Measurements from ENCODE around the gene NEK11. TPM values are rescaled to one million over a fixed set of nuclear protein-coding genes. Genes with fewer than 3 reads are reported as not detected.

Gene NEK11
- total RNA-seq, 1 donor: 10.4 TPM

GRCh38 chr3:131174752-131175151 is 148.1 kb downstream of the NEK11 start:
- peak; percentile 2 for DNase-seq (ENCODE audit: low read depth)
- TF ChIP-seq, protein P1, sequence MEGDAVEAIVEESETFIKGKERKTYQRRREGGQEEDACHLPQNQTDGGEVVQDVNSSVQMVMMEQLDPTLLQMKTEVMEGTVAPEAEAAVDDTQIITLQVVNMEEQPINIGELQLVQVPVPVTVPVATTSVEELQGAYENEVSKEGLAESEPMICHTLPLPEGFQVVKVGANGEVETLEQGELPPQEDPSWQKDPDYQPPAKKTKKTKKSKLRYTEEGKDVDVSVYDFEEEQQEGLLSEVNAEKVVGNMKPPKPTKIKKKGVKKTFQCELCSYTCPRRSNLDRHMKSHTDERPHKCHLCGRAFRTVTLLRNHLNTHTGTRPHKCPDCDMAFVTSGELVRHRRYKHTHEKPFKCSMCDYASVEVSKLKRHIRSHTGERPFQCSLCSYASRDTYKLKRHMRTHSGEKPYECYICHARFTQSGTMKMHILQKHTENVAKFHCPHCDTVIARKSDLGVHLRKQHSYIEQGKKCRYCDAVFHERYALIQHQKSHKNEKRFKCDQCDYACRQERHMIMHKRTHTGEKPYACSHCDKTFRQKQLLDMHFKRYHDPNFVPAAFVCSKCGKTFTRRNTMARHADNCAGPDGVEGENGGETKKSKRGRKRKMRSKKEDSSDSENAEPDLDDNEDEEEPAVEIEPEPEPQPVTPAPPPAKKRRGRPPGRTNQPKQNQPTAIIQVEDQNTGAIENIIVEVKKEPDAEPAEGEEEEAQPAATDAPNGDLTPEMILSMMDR (IDR thresholded peaks at IDR 0.05; ENCODE audit: insufficient read depth, low read depth, low read length): no peak
- no peak overlapping the region for H3K4me3 ChIP-seq (ENCODE audit: low read depth, low read length)

- TF ChIP-seq, protein P1 (IDR thresholded peaks at IDR 0.05; ENCODE audit: insufficient read depth, low read depth, low read length): no peak
- no peak for DNase-seq (ENCODE audit: low read depth)
- H3K4me3 ChIP-seq (ENCODE audit: low read depth, low read length): no peak overlapping the region
Observed at GRCh38 chr3:131178710-131179375, 152.2 kb downstream of the NEK11 start.

DNA sequence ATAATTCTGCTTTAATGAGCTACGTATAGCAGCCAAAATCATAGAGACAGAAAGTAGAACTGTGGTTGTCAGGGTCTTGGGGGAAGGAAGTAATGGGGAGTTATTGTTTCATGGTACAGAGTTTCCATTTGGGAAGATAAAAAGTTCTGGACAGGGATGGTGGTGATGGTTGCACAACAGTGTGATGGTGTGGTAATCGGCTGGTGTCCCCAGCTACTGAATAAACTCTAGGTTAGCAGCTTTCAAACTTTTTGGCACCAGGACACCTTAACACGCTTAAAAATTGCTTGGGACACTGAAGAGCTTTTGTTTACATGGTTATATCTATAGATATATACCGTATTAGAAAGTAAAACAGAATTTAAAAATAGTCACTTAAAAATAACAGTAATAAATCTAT is 166.0 kb downstream of the NEK11 start:
- TF ChIP-seq, protein P1 (IDR thresholded peaks at IDR 0.05; ENCODE audit: insufficient read depth, low read depth, low read length): no peak
- DNase-seq (ENCODE audit: low read depth): no peak
- no peak overlapping the region for H3K4me3 ChIP-seq (ENCODE audit: low read depth, low read length)

- H3K4me3 ChIP-seq (ENCODE audit: low read depth, low read length): no peak overlapping the region
- TF ChIP-seq, protein P1 (IDR thresholded peaks at IDR 0.05; ENCODE audit: insufficient read depth, low read depth, low read length): no peak
- no peak for DNase-seq (ENCODE audit: low read depth)
Observed at GRCh38 chr3:131193641-131194238, 167.1 kb downstream of the NEK11 start.

- no peak overlapping the region for H3K4me3 ChIP-seq (ENCODE audit: low read depth, low read length)
- TF ChIP-seq, protein P1 (IDR thresholded peaks at IDR 0.05; ENCODE audit: insufficient read depth, low read depth, low read length): no peak
- no peak for DNase-seq (ENCODE audit: low read depth)
Observed at GRCh38 chr3:131194816-131195215, 168.1 kb downstream of the NEK11 start.

DNA sequence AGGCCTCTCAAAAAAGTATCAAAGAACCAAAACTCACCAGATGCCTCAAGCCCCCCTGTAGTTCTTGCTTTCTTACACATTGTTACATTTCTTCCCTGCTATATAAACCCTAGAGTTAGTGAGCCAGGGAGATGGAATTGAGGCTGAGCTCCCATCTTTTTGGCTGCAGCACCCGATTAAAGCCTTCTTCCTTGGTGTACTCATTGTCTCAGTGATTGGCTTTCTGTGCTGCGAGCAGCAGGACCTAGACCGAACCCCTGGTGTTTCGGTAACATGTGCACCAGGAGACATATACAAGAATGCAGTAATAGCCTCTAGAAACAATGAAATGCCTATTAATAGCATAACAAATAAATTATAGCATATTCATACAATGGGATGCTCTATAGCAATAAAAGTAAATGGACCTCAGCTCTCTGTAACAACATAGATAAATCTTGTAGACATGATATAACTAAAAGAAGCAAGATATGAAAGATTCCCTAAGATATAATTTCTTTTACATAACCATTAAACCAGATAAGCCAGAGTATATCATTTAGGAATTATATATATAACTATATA is 174.0 kb downstream of the NEK11 start:
- DNase-seq (ENCODE audit: low read depth): no peak
- TF ChIP-seq, protein P1 (IDR thresholded peaks at IDR 0.05; ENCODE audit: insufficient read depth, low read depth, low read length): no peak
- H3K4me3 ChIP-seq (ENCODE audit: low read depth, low read length): no peak overlapping the region
